ENCODE measurements around the gene STAT4. TPM values are rescaled to one million over a fixed set of nuclear protein-coding genes. Genes with fewer than 3 reads are reported as not detected.

STAT4 gene
- total and polyA plus RNA-seq, 4 donors, result 2.5 to 11.5 (median 5.6) TPM

- DNase-seq (no peak), ATAC-seq (ENCODE audit: insufficient read depth, low FRiP score) (no peak)
- no peak overlapping the region for H3K27ac ChIP-seq (ENCODE audit: low read depth in 1 of 2, low read length in 1 of 2)
- H3K4me3 ChIP-seq, result no peak overlapping the region
- no peak overlapping the region for H3K9ac ChIP-seq (ENCODE audit: insufficient read depth in 1 of 2, low read length in 2 of 2)
- peaks cover 4 to 18% (median 12%) of the 10 kb centered on the region in 4 donors for H3K36me3 ChIP-seq (ENCODE audit: control insufficient read depth in 4 of 4, insufficient read depth in 4 of 4, low read length in 4 of 4)
- WGBS, 2 donors, result 77 to 85% methylated on average over 14 of the region's 14 CpGs
- H3K27me3 ChIP-seq (ENCODE audit: control insufficient read depth in 3 of 3, insufficient read depth in 3 of 3, low read length in 2 of 3), result no peaks in the 10 kb centered on the region
- peaks cover 6 to 25% (median 19%) of the 10 kb centered on the region in 5 donors for H3K4me1 ChIP-seq (ENCODE audit: control insufficient read depth in 5 of 5, insufficient read depth in 5 of 5, low read length in 5 of 5)
- no peaks in the 10 kb centered on the region for H3K9me3 ChIP-seq (ENCODE audit: control insufficient read depth in 4 of 4, insufficient read depth in 3 of 4, low read length in 3 of 4)
- TF ChIP-seq, protein P1, sequence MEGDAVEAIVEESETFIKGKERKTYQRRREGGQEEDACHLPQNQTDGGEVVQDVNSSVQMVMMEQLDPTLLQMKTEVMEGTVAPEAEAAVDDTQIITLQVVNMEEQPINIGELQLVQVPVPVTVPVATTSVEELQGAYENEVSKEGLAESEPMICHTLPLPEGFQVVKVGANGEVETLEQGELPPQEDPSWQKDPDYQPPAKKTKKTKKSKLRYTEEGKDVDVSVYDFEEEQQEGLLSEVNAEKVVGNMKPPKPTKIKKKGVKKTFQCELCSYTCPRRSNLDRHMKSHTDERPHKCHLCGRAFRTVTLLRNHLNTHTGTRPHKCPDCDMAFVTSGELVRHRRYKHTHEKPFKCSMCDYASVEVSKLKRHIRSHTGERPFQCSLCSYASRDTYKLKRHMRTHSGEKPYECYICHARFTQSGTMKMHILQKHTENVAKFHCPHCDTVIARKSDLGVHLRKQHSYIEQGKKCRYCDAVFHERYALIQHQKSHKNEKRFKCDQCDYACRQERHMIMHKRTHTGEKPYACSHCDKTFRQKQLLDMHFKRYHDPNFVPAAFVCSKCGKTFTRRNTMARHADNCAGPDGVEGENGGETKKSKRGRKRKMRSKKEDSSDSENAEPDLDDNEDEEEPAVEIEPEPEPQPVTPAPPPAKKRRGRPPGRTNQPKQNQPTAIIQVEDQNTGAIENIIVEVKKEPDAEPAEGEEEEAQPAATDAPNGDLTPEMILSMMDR (IDR thresholded peaks at IDR 0.05; ENCODE audit: control extremely low read depth, extremely low read depth), result no peak
Observed at GRCh38 chr2:191010887-191011885, 139.6 kb downstream of the STAT4 start.

- no peaks in the 10 kb centered on the region for H3K27me3 ChIP-seq (ENCODE audit: control insufficient read depth in 3 of 3, insufficient read depth in 3 of 3, low read length in 2 of 3)
- 95 to 96% methylated on average over 4 of the region's 4 CpGs for WGBS, 2 donors
- ATAC-seq (ENCODE audit: insufficient read depth, low FRiP score), result no peak
- peaks cover 16 to 27% (median 22%) of the 10 kb centered on the region in 4 donors for H3K36me3 ChIP-seq (ENCODE audit: control insufficient read depth in 4 of 4, insufficient read depth in 4 of 4, low read length in 4 of 4)
- no peaks in the 10 kb centered on the region for H3K9me3 ChIP-seq (ENCODE audit: control insufficient read depth in 4 of 4, insufficient read depth in 3 of 4, low read length in 3 of 4)
- peaks cover 6 to 25% (median 19%) of the 10 kb centered on the region in 5 donors for H3K4me1 ChIP-seq (ENCODE audit: control insufficient read depth in 5 of 5, insufficient read depth in 5 of 5, low read length in 5 of 5)
- DNase-seq, result no peak
- H3K4me3 ChIP-seq, result no peak overlapping the region
- no peak overlapping the region for H3K9ac ChIP-seq (ENCODE audit: insufficient read depth in 1 of 2, low read length in 2 of 2)
- no peak overlapping the region for H3K27ac ChIP-seq (ENCODE audit: low read depth in 1 of 2, low read length in 1 of 2)
- TF ChIP-seq, protein P1 (IDR thresholded peaks at IDR 0.05; ENCODE audit: control extremely low read depth, extremely low read depth), result no peak
Observed at GRCh38 chr2:191009541-191010374, 141.0 kb downstream of the STAT4 start.

- Histone ChIP-seq H3K27me3 (ENCODE audit: control insufficient read depth in 3 of 3, insufficient read depth in 3 of 3, low read length in 2 of 3) (no peaks in the 10 kb centered on the region), H3K27ac (ENCODE audit: low read depth in 1 of 2, low read length in 1 of 2) (no peak overlapping the region), H3K4me3 (no peak overlapping the region), H3K9me3 (ENCODE audit: control insufficient read depth in 4 of 4, insufficient read depth in 3 of 4, low read length in 3 of 4) (peaks cover 0 to 4% (median 0%) of the 10 kb centered on the region in 4 donors), H3K36me3 (ENCODE audit: control insufficient read depth in 4 of 4, insufficient read depth in 4 of 4, low read length in 4 of 4) (peaks cover 27 to 38% (median 34%) of the 10 kb centered on the region in 4 donors), H3K9ac (ENCODE audit: insufficient read depth in 1 of 2, low read length in 2 of 2) (no peak overlapping the region), H3K4me1 (ENCODE audit: control insufficient read depth in 5 of 5, insufficient read depth in 5 of 5, low read length in 5 of 5) (peaks cover 3 to 20% (median 16%) of the 10 kb centered on the region in 5 donors)
- TF ChIP-seq, protein P1 (IDR thresholded peaks at IDR 0.05; ENCODE audit: control extremely low read depth, extremely low read depth), result no peak
- DNase-seq (no peak), ATAC-seq (ENCODE audit: insufficient read depth, low FRiP score) (no peak)
Observed at GRCh38 chr2:191008286-191008685, 142.5 kb downstream of the STAT4 start.
